GM21576 (cell line): ENCODE results near the gene PTGIS.
"Not testable (repeated sequence)": the region's sequence is repeated elsewhere in the genome, so short reads cannot be mapped to it uniquely, and the experiment has no call there.

Source experiments
- ATAC-seq: cut with Tn5 transposase; IDR thresholded peaks from one replicate; pipeline ENCODE4 v1.9.1; 2021; ENCODE audit warnings: mild to moderate bottlenecking, moderate library complexity; ENCODE audit not compliant: unreplicated experiment

The PTGIS gene

DNA sequence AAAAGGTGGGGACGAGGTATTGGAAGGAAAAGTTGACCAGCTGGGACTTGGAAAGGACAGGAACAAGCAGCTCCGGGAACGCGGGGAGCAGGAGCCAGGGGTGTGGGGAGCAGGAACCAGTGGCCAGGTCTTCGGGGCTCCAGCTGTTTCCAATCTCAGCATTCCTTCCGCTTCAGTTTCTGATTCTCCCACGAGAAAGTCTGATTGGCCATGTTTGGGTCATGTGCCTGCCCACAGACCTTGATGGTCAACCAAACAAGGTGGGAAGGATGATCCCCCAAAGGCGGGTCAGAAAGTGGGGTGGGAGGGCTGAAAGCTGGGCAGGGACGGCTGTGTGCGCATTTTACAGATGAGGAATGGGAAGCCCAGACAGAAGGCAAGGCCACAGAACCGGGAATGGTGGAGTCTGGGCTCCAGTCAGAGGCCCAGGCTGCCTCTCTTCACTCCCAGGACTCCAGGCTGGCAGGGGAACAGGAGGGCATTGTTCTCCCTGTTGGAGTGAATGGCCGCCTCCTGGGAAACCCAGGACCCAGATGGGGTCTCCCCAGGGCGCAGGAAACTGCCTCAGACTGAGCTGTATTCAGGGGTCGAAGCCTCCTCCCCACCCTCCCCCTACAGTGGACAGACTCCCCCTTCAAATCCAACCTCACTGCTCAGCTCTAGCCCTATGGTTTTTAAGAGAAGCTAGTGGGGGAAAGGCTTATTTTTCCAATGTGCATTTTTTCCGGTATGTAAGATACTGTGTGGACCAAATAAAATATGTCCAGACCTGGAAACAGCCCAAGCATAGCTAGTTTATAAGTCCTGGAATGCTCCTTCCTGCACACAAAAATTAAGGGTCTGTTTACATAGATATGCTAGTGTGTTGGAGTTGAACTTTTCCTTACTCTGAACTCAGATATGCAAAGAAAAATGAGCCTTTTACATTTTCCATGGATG, 12.2 kb upstream of the PTGIS start:
- ATAC-seq = no peak

DNA sequence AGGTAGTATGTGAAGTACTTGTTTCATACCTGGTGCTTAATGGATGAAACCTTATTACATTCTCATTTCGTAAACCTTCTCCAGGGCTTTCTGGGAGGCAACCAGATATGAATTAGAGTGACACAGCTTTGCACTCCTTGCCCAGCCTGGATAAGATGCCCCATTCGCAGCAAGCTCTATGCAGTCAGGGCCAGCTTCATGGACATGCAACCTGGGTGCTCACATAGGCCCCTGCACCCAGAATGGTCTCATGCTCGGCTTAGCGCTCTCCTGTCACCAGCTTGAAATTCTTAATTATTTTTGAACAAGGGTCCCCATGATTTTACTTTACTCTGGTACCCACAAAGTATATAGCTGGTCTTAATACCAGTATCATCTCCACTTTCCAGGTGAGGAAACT, 11.3 kb upstream of the PTGIS start:
- no peak for ATAC-seq

DNA sequence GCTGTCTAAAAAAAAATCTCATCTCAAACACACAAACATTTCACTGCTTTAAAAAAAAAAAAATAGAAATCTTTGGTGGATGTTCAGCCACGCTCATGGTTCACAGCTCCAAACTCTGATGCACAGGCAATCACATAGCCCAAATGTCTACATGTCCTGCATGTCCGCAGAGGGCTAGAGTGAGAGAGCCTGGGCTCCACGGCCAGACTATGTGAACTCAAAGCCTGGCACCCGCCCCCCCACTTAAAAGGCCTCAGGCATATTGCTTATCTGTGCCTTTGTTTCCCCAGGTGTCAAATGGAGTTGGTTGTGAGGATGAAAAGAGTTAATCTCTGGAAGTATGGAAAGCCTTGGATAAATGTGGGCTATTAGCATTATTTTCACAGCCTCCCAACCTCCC, 10.5 kb upstream of the PTGIS start:
- no peak for ATAC-seq

DNA sequence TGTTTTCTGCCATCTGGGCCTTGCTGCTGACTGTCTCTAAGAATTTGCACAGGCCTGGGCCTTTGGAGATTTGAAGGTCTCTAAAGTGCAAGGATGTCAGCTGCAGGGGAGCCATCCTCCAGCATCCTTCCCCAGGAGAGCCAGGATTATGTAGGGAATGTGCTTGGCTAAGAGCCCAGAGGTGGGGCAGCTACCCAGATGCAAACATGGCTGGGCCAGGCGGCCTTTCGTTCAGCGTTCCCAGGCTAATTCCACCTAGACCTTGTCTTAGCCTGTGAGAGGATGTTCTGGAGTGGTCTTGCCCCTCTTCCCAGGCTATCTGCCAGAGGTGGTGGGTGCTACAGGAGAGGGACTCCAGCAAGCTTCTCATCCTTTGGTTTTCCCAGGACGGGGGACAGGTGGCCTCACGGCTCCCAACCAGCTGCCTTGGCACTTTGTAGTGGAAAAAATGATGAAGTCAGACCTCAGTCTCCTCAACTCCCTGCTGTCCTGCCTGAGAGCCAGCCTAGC, 7.7 kb upstream of the PTGIS start:
- no peak for ATAC-seq

DNA sequence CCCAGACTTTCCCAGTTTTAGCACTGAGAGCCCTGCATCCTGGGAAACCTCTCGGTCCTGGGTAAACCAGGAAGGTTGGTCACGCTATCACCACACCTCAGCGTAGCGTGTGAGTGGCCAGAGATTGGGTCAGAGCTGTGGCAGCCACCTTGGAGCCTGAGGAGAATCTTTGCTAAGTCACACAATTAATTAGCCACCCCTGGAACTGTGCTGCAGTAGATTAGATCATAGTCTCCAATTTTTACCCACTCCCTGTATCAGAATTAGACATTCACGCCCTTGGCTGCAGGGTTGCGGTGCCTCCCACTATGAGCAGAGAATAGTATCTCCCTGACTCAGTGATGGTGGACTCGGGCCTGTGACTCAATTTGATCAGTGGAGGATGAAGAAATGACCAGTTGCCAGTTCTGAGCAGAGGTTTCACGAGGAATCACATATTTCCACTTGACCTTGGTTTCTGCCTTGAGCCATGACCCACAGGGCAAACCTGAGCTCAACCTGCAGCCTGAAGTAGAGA, 6.0 kb upstream of the PTGIS start:
- ATAC-seq = no peak

DNA sequence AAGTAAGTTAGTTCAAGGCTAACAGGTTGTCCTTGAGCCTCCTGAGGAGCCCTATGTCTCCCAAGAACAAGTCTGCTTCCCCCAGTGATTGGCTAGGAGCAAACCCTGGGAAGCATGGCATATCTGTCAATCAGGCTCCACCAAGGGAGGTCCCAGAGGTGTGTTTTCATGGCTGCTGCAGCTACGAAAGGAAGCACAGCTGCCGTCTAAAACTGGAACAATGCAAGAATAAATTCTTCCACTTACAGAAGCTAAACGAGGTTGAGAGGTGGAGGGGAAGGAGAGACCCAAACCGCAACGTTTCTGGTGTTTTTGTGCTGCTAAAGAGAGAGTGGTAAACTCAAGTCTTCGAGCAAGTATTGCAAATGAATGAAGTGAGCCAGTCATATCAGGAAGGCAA, 4.9 kb upstream of the PTGIS start:
- no peak for ATAC-seq

DNA sequence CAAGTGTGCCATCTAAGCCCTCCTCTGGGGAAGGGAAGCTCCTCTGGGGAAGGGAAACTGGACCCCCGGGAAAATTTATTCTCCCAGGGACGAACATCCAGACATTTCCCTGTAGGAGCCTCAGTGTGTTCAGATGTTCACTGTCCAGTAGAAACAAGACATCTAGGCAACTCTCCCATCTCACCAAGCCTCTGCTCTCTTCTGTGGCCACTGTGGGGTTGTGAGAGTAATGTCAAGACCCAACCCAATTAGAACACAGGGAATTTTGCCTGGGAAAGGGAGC, 3.6 kb upstream of the PTGIS start:
- ATAC-seq = no peak

DNA sequence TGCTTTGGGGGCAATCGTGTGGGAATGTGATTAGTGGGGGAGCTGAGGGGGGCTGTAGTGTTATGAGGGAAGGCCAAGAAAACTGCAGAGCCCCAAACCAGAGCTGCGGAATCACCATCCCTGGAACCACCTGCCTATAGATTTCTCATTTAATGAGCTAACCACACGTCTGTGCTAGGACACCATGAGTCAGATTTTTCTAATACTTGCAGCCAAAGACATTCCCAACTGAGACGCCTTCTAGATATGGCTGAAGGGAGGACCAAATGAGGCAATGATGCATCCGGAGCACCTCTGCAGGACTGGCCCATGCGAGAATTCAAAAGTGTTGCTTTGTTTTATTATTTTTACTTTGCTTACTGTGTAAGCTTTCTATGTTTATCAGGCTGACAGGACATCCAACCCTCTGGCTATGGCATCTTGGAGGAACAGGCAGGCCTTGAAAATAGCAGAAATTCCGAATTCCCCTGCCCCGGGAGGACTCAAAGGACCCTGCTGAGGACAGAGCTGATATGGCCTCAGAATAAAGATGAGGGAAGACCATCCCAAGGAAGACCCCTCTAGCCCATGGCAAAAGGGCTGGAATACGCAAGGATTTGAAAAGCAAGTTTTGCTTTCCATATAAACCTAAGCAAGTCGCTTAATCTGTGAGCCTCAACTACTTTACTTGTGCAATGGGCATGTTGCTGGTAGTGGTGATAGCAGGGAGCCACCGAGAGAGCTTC, 3.1 kb upstream of the PTGIS start:
- no peak for ATAC-seq

DNA sequence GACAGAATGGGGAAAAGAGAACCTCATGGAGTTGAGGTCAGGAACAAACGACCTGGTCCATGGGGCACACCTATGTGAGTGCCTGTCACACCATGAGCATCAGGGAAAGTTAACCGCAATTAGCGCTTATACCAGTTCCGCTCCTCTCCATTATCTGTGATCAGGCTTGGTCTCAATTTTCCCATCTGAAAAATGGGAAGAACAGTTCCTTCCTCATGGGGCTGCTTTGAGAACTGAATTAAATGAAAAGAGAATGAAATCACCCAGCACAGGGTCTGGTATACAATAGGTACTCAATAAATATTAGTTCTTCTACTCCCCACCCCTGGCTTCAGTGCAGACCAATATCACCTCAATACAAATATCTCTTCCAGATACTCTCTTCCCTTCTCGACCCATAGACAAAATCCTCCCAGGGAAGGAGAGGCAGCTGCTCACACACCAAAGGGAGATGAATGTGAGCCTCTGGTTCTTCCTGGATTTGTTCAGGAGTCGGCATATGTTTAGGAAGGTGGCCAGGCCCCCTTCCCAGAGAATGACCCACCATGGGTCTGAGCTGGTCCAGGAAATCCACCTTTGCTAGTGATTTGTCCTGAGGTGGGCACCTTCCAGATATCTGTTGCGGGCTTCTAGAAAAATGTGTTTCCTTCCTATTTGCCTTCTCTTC, 2.4 kb upstream of the PTGIS start:
- ATAC-seq = no peak

DNA sequence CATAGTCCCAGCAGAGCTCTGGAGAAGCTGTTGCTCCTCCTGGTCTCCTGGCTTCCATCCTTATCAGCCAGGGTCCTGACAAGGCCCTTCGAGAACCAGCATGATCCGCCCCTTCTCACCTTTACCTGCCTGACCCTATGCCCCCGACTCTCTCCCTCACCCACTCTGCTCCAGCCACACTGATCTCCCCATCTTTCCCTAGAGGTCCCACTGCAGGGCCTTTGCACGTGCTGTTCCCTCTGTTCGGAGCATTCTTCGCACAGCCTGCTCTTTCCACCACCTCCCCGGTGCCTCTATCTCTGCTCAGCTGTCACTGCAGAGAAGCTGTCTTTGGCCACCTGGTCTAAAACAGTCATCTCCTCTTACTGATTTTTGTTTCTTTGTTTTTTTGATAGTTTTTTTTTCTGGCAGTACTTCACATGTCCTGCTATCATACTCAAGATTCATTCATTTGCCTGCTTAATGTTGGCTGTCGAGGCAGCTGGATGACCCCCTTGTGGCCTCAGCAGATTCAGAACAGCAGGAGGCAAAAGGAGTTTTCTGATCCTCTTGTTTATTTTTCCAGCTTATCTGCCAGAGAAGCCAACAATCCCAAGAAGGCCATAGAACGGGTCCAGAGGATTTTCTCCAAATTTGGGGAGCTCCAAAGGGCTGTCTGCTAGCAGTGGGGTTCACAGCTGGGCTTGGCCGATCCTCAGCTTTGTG, 1.6 kb upstream of the PTGIS start:
- ATAC-seq = no peak

DNA sequence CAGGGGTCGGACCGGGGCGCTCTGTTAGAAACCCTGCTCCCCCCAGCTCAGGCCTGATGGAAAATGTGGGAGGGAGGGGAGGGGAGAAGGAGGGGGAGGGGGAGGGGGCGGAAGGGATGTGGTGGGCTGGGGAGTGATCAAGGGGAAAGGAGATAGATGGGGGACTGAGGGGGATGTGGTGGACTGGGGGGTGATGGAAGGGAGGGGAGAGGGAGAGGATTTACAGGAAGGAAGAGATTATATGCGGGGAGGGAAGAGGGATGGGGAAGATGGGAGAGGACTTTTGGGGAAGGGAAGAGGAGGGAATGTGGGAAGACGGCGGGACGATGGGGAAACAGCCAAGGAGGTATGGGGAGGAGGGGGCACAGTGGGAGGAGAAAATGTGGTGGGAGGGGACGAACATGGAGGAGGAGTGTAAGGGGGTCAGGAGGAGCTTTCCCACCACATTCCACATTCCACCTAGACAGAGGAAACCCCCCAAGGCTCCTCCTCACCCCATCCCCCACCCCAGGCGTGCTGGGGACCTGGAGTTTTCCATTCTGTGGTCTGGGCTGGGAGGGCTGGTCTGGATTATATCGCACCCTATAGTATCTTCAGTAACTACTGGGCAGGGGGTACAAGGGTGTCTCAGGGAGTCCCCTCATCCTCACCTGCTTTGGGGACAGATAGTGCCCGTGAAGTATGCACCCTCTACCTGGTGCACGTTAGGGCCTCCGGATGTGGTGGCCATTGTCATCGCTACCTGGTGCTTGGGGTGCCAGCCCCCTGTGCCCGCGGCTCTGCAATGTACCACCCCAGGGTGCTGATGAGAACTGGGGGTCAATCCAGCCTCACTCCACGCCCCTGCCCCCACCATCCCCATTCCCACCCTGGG, 578 bp upstream of the PTGIS start:
- no peak for ATAC-seq

DNA sequence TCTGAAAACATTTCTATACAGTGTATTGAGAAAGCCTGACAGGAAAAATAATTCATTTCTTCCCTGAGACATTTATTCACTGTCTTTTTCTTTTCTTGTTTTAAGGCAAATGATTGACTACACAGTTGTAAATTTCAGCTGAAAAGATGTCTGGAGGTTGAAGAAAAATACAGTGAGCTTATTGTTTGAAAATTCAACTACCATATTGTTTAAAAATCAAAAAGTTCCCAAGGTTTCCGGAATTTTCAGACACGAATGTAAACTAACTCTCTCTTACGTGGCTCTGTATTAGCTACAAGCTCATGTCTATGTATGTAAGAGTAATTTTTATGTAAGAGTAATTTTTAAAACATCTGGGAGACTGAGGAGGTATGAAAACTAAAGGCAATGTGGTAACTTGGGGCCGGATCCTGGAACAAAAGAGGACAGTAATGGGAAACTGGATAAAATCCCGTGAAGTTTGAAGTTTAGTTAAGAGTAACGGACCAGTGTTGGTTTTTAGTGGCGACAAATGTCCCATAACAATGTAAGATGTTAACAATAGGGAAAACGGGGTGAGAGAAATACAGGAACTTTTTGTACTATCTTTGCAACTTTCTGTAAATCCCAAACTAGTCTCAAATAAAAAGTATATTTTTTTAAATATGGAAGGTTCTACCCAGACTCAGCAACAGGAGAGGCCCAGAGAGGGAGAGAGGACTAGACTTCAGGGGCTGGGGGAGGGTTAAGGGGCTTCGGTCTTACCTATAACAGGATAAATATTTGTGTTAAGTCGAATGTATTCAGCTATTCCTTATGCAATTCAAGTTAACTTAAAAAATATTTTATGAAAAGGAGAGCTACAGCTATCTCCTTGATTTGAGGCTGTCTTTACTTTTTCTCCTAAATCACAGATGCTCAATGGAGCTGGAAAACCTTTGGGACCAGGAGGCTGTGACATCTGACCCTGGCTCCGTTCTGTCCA, 1.3 kb downstream of the PTGIS start:
- ATAC-seq = no peak

DNA sequence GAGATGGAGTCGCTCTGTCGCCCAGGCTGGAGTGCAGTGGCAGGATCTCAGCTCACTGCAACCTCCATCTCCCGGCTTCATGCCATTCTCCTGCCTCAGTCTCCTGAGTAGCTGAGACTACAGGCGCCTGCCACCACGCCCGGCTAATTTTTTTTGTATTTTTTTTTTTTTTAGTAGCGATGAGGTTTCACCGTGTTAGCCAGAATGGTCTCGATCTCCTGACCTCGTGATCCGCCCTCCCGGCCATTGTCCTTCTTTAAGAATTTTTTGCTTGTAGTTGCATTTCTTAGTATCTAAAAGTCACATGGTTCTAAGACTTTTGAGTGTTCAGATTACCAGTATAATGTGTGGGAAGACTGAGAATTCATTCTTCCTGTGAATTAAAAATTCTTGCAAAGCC, 2.9 kb downstream of the PTGIS start:
- not testable (repeated sequence) for ATAC-seq

DNA sequence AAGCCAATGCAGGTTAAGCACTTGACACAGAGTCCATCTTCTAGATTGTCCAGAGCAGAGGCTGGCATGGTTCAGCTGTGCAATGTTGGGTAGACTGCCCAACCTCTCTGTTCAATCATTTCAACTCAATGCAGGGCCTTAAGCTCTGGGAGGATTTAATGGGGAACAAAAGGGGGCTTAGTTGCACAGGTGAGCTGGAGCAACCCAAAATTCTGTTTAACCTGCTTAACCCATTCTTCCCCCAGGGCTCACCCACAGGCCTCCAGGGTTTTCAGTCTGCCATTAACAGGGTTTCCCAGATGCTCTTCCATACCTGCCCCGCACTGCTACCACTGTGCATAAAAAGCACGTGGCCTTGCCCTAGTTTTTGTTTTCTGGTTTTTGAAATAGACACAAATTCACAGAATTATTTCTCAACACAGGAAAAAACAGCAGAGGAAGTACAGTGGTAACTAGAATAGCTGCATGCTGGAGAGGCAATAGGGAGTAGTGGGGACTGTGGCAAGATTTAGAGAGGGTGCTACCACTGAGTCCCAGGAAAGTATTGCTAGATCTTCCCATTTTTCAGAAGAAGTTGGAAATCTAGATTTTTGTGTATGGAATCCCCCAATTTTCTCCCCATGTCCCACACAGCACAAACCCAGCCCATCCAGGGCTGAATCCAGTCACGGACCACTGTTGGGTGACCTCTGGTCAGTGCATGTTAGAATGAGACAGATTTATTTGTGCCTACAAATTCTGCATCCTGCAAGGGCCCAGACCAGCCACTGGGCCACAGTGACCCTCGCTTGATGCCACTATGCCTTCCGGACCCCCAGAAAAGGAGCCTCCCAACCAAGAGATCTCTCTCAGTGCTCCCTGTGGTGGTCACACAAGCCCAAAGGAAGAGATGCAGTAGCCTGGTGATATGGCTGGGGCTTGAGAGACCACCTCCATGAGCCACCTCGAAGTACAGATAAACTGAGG, 4.6 kb downstream of the PTGIS start:
- no peak for ATAC-seq

DNA sequence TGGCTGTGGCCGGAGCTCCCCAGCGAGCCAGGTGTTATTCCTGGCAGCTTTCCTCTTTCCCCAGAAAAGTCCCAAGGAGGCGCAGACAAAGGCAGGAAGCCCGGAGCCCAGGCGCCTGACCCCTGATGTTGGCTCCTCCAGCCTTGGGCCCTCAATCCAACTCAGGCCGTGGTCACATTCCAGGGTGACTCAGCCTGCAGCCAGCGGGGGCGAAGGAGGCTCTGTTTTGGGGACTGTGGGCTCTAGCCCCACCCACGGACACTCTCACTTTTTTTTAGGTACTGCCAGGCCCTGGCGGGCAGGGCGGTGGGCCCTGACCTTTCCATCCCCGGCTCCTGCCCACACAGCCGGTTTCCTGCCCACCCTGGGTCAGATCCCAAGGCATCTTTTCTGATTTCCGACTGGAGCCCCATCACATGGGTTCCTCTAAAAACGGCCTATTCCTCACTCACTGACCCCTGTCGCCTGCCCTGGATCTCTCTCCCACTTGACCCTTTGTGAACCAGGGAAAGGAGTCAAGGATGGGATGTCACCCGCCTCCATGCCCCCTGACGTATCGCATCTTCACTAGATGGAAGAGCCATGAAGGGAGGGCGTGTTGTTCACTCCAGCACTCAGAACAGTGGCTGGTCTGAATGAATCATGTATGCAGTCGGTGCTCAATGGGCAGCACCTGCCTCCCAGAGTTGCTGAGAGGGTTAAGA, 5.5 kb downstream of the PTGIS start:
- ATAC-seq = no peak

DNA sequence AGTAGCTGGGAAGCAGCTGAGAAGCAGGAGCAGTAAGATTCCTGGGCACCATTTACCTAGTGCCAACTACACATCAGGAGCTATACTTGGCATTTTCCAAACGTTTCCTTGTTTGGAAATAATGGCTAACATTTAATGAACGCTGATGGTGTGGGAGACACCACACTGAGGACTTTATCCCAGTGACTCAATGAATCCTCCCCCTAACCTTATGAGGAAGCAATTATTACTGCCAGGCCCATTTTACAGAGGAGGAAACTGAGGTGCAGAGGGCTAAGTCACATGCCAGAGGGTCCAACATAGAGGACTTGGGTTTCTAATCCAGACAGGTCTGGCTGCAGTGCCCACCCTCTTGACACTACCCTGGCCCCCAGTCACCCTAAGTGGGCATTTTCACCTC, 6.1 kb downstream of the PTGIS start:
- no peak for ATAC-seq

DNA sequence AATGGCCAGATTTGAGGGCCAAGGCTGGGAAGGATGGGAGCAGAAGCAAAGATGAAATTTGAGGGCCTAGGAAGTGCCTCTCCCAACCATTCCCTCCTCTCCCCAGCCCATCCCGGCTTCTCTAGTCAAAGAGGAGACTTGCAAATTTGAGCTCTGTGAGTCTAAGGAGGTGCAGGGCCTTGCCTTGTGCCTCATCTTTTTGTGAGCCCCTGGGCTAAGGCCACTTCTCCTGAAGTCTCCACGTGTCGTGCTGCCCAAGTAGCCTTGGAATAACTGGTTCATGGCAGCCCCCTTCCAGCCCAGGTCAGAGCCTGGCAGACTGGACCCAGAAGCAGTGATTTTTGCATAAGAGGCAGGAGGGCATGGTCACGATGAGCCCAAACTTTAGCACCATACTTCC, 6.7 kb downstream of the PTGIS start:
- ATAC-seq = no peak
